ENCODE data around the gene RBBP8NL.

The RBBP8NL gene

GRCh38 chr20:62421716-62421990 is 5.7 kb downstream of the RBBP8NL start:
- Histone ChIP-seq H3K9ac (ENCODE audit: low read length) (no peak overlapping the region), H2AFZ (ENCODE audit: low read length) (no peak overlapping the region), H3K9me3 (ENCODE audit: low read length) (no peaks in the 10 kb centered on the region), H3F3A (ENCODE audit: insufficient read depth, low read length) (no peaks in the 10 kb centered on the region), H3K79me2 (ENCODE audit: insufficient read depth, low read length) (no peaks in the 10 kb centered on the region), H4K20me1 (ENCODE audit: insufficient read depth, low read length) (no peaks in the 10 kb centered on the region), H3K4me2 (ENCODE audit: low read length) (no peak overlapping the region), H3K27me3 (ENCODE audit: insufficient read depth, low read length) (peaks cover 7% of the 10 kb centered on the region; the same call in 1 of the 2 replicates), H3K36me3 (ENCODE audit: insufficient read depth, low read length) (no peaks in the 10 kb centered on the region), H3K9me2 (ENCODE audit: low read depth, low read length) (no peaks in the 10 kb centered on the region), H3K4me3 (ENCODE audit: low read depth, low read length, poor library complexity, severe bottlenecking) (no peak overlapping the region), H3K27ac (ENCODE audit: low read depth, low read length, poor library complexity, severe bottlenecking) (no peak overlapping the region), H3K4me1 (ENCODE audit: insufficient read depth, low read length, severe bottlenecking) (no peaks in the 10 kb centered on the region)
- TF ChIP-seq EZH2 (IDR thresholded peaks at IDR 0.05; ENCODE audit: borderline replicate concordance, low read length): no peak
- no peak for TF ChIP-seq CTCF (IDR thresholded peaks at IDR 0.05; ENCODE audit: low read length)

GRCh38 chr20:62420846-62421715 is 6.3 kb downstream of the RBBP8NL start:
- no peak overlapping the region for H3K9ac ChIP-seq (ENCODE audit: low read length)
- no peaks in the 10 kb centered on the region for H3K36me3 ChIP-seq (ENCODE audit: insufficient read depth, low read length)
- H3K27ac ChIP-seq (ENCODE audit: low read depth, low read length, poor library complexity, severe bottlenecking): no peak overlapping the region
- H3K4me3 ChIP-seq (ENCODE audit: low read depth, low read length, poor library complexity, severe bottlenecking): no peak overlapping the region
- no peaks in the 10 kb centered on the region for H3K4me1 ChIP-seq (ENCODE audit: insufficient read depth, low read length, severe bottlenecking)
- no peak overlapping the region for H2AFZ ChIP-seq (ENCODE audit: low read length)
- H3K9me2 ChIP-seq (ENCODE audit: low read depth, low read length): no peaks in the 10 kb centered on the region
- H3K4me2 ChIP-seq (ENCODE audit: low read length): no peak overlapping the region
- TF ChIP-seq EZH2 (IDR thresholded peaks at IDR 0.05; ENCODE audit: borderline replicate concordance, low read length): no peak
- TF ChIP-seq CTCF (IDR thresholded peaks at IDR 0.05; ENCODE audit: low read length): no peak
- H3K27me3 ChIP-seq (ENCODE audit: insufficient read depth, low read length): peaks cover 7% of the 10 kb centered on the region; the same call in 1 of the 2 replicates
- no peaks in the 10 kb centered on the region for H4K20me1 ChIP-seq (ENCODE audit: insufficient read depth, low read length)
- H3K9me3 ChIP-seq (ENCODE audit: low read length): no peaks in the 10 kb centered on the region
- no peaks in the 10 kb centered on the region for H3K79me2 ChIP-seq (ENCODE audit: insufficient read depth, low read length)
- no peaks in the 10 kb centered on the region for H3F3A ChIP-seq (ENCODE audit: insufficient read depth, low read length)

- Histone ChIP-seq H3F3A (ENCODE audit: insufficient read depth, low read length) (no peaks in the 10 kb centered on the region), H3K4me3 (ENCODE audit: low read depth, low read length, poor library complexity, severe bottlenecking) (no peak overlapping the region), H3K36me3 (ENCODE audit: insufficient read depth, low read length) (no peaks in the 10 kb centered on the region), H4K20me1 (ENCODE audit: insufficient read depth, low read length) (no peaks in the 10 kb centered on the region), H3K4me1 (ENCODE audit: insufficient read depth, low read length, severe bottlenecking) (no peaks in the 10 kb centered on the region), H3K9ac (ENCODE audit: low read length) (no peak overlapping the region), H2AFZ (ENCODE audit: low read length) (no peak overlapping the region), H3K9me3 (ENCODE audit: low read length) (no peaks in the 10 kb centered on the region), H3K79me2 (ENCODE audit: insufficient read depth, low read length) (no peaks in the 10 kb centered on the region), H3K27ac (ENCODE audit: low read depth, low read length, poor library complexity, severe bottlenecking) (no peak overlapping the region), H3K4me2 (ENCODE audit: low read length) (no peak overlapping the region), H3K27me3 (ENCODE audit: insufficient read depth, low read length) (peaks cover 7% of the 10 kb centered on the region; the same call in 1 of the 2 replicates), H3K9me2 (ENCODE audit: low read depth, low read length) (no peaks in the 10 kb centered on the region)
- no peak for TF ChIP-seq EZH2 (IDR thresholded peaks at IDR 0.05; ENCODE audit: borderline replicate concordance, low read length)
- no peak for TF ChIP-seq CTCF (IDR thresholded peaks at IDR 0.05; ENCODE audit: low read length)
These were observed 7.6 kb downstream of the RBBP8NL start for GRCh38 chr20:62419759-62420158.

Measured in OCI-LY1 (cell line).